MCF 10A (cell line): ENCODE data around the gene IFI27L2. TPM values are rescaled to one million over a fixed set of nuclear protein-coding genes. Genes with fewer than 3 reads are reported as not detected.

Experiments used
- BruUV-seq: library from RNA; stranded (reverse); fragments of 400-500 nt; replicated peaks from 2 replicates; lab custom pipeline; 2021; lab: Mats Ljungman, UMichigan
- CTCF ChIA-PET: fragments of 300-600 bp; sonication (Branson Sonifier 250); formaldehyde crosslinking; extraction: SDS; loops from one replicate; lab custom pipeline; 2021; ENCODE audit warnings: antibody characterized with exemption, inconsistent platforms; lab: Yijun Ruan, JAX
- POLR2A ChIA-PET: fragments of 300-600, 350-650 bp; sonication (Branson Sonifier 250); formaldehyde crosslinking; extraction: SDS; loops from one replicate; lab custom pipeline; 2020; ENCODE audit warnings: antibody characterized with exemption, inconsistent platforms; lab: Yijun Ruan, JAX
- DNase-seq: peaks from one replicate; pipeline ENCODE4 v3.0.0-alpha.2; 2018; ENCODE audit not compliant: unreplicated experiment
- H3K27ac Mint-ChIP-seq: one replicate; pipeline ENCODE4 v1.8.0; 2022; ENCODE audit warnings: mild to moderate bottlenecking, low read depth, mixed read lengths; ENCODE audit not compliant: unreplicated experiment
- H3K27me3 Mint-ChIP-seq: one replicate; pipeline ENCODE4 v1.8.0; 2022; ENCODE audit warnings: mixed read lengths; ENCODE audit not compliant: insufficient read depth, unreplicated experiment
- H3K36me3 Mint-ChIP-seq: one replicate; pipeline ENCODE4 v1.8.0; 2022; ENCODE audit warnings: mild to moderate bottlenecking, moderate library complexity, mixed read lengths; ENCODE audit not compliant: insufficient read depth, unreplicated experiment
- H3K4me1 Mint-ChIP-seq: one replicate; pipeline ENCODE4 v1.8.0; 2022; ENCODE audit warnings: mixed read lengths; ENCODE audit not compliant: insufficient read depth, unreplicated experiment
- H3K4me3 Mint-ChIP-seq: one replicate; pipeline ENCODE4 v1.8.0; 2022; ENCODE audit warnings: mild to moderate bottlenecking, moderate library complexity, mixed read lengths; ENCODE audit not compliant: unreplicated experiment
- H3K9me3 Mint-ChIP-seq: one replicate; pipeline ENCODE4 v1.8.0; 2022; ENCODE audit warnings: mixed read lengths; ENCODE audit not compliant: unreplicated experiment
- CTCF ChIP-seq: fragments of 200-600 bp; IDR thresholded peaks from one replicate; pipeline ENCODE4 v1.8.0; 2022; ENCODE audit warnings: antibody characterized with exemption, mild to moderate bottlenecking; ENCODE audit not compliant: unreplicated experiment
- intact Hi-C: fragments of 100-400 bp; cut with micrococcal nuclease; formaldehyde crosslinking; loops from 2 replicates; pipeline ENCODE4 v1.14.1; 2022
- total RNA-seq: library from RNA; stranded (reverse); gene quantifications from 2 replicates; pipeline ENCODE4 v1.2.3, GENCODE V29; 2022

The IFI27L2 gene
- total RNA-seq, 1 experiment from 2014 or later, result 44.3 TPM

GRCh38 chr14:94098326-94098992 is 30.9 kb downstream of the IFI27L2 start:
- Mint-ChIP-seq H3K27ac (no peak overlapping the region), H3K27me3 (no peaks in the 10 kb centered on the region), H3K36me3 (no peaks in the 10 kb centered on the region), H3K4me1 (no peaks in the 10 kb centered on the region), H3K9me3 (no peaks in the 10 kb centered on the region), H3K4me3 (no peak overlapping the region)
- intact Hi-C loops, result no loop called here
- no TSS peak for BruUV-seq
- POLR2A ChIA-PET, result no interaction called here
- TF ChIP-seq CTCF, result no peak
- no peak for DNase-seq
- CTCF ChIA-PET, result interaction anchor here (0.6 kb wide), 1 partner anchor 379 kb away, joined by 3 read pairs; no protein-coding TSS in a partner anchor

DNA sequence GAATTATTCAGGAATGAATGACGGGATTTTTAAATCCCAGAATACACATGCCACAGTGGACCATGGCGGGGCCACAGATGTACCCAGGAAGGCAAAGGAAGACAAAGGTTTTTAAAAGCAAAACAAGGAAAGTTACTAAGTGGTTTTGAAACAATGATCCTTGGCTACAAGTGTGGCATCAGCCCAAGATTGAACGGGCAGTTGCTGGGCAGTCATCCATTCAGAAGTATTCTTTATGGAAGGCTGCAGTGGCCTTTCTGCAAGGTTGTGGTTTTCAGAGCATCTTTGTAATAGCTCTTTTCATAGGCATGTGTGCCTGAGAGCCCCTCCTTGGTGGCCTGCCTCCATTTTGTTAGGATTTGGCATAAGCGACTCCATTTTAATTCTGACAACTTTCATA is 32.3 kb downstream of the IFI27L2 start:
- no peak overlapping the region for H3K4me3 Mint-ChIP-seq
- no peaks in the 10 kb centered on the region for H3K36me3 Mint-ChIP-seq
- H3K9me3 Mint-ChIP-seq, result no peaks in the 10 kb centered on the region
- no peak for DNase-seq
- ChIA-PET CTCF (no interaction called here), POLR2A (interaction anchor here (0.5 kb wide), 1 partner anchor 31 kb away, joined by 3 read pairs; no protein-coding TSS in a partner anchor)
- no peaks in the 10 kb centered on the region for H3K27me3 Mint-ChIP-seq
- no peak overlapping the region for H3K27ac Mint-ChIP-seq
- no peak for TF ChIP-seq CTCF
- H3K4me1 Mint-ChIP-seq, result no peaks in the 10 kb centered on the region
- intact Hi-C loops, result no loop called here
- BruUV-seq, result no TSS peak

DNA sequence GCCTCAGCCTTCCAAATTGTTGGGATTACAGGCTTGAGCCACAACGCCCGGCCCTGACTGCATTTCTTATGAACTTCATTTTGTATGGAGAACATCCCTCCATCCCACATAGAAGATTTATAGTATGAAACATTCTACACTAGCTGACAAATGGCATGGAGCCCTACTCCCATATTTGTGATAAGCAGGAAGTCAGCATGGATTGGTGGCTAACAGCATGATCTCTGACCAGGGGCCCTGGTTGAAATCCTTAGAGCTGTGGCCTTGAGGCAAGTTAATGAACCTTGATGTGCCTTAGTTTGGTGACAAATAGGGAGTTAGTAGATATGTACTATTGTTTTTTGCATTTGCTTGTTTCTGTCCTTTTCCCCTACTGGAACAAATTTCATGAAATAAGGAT is 36.0 kb downstream of the IFI27L2 start:
- no peaks in the 10 kb centered on the region for H3K27me3 Mint-ChIP-seq
- TF ChIP-seq CTCF, result no peak
- no TSS peak for BruUV-seq
- intact Hi-C loops, result no loop called here
- POLR2A ChIA-PET, result no interaction called here
- H3K36me3 Mint-ChIP-seq, result no peaks in the 10 kb centered on the region
- H3K9me3 Mint-ChIP-seq, result no peaks in the 10 kb centered on the region
- DNase-seq, result no peak
- no peak overlapping the region for H3K4me3 Mint-ChIP-seq
- H3K4me1 Mint-ChIP-seq, result no peaks in the 10 kb centered on the region
- no peak overlapping the region for H3K27ac Mint-ChIP-seq
- CTCF ChIA-PET, result interaction anchor here (0.9 to 1.3 kb wide), 2 partner anchors 12 to 39 kb away, joined by 3 read pairs; partner anchors contain the start of genes DDX24 and IFI27L1

DNA sequence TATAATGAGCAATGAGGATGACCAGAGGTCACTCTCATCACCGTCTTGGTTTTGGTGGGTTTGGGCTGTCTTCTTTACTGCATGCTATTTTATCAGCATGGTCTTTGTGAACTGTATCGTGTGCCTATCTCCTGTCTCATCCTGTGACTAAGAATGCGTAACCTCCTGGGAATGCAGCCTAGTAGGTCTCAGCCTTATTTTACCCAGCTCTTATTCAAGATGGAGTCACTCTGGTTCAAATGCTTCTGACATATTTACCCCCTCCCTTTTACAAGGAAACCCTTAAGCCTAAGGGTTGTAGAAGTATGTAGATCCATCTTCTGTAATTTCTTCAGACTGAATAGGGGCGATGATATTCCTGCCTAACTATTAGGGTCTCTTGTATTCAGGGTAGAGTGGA is 39.9 kb downstream of the IFI27L2 start:
- intact Hi-C loops, result no loop called here
- no peak overlapping the region for H3K4me3 Mint-ChIP-seq
- no peak for TF ChIP-seq CTCF
- H3K27ac Mint-ChIP-seq, result no peak overlapping the region
- no TSS peak for BruUV-seq
- DNase-seq, result no peak
- no peaks in the 10 kb centered on the region for H3K27me3 Mint-ChIP-seq
- no peaks in the 10 kb centered on the region for H3K36me3 Mint-ChIP-seq
- no peaks in the 10 kb centered on the region for H3K9me3 Mint-ChIP-seq
- ChIA-PET CTCF (interaction anchor here (0.9 to 1.2 kb wide), 2 partner anchors 47 to 53 kb away, joined by 3 to 6 read pairs; no protein-coding TSS in a partner anchor), POLR2A (interaction anchor here (0.9 to 5.2 kb wide), 2 partner anchors 9 to 28 kb away, joined by 3 to 37 read pairs; partner anchors contain the start of genes DDX24 and IFI27L1)
- H3K4me1 Mint-ChIP-seq, result no peaks in the 10 kb centered on the region
